ENCODE data around the gene PFKL. TPM values are rescaled to one million over a fixed set of nuclear protein-coding genes. Genes with fewer than 3 reads are reported as not detected.
A peak's percentile ranks its signal among the peaks of the same experiment; 100 is the strongest.

The PFKL gene
- total RNA-seq, 6 experiments from 2014 or later, result 100 to 123 (median 107) TPM

DNA sequence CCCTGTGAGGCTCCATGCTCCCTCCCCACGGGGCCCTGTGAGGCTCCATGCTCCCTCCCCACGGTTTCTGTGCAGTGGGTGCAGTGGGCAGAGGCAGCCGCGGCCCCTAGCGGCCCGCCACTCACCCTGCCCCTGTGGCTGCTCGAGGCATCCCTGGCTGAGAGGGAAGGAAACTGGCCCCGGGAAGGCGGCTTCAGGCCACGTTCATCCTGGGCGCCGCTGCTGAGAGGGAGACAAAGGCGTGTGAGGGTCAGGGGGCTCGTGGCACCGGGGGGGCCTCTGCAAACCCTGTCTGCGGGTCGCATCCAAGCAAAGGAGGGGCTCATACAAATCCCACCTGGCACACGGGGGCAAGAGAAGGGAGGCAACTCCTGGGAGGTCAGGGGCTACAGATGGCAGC lies 30.8 kb downstream of the PFKL start:
- peaks cover 13% of the 10 kb centered on the region for H3K27me3 Mint-ChIP-seq (ENCODE audit: insufficient read depth)
- no peak overlapping the region for H3K4me3 Mint-ChIP-seq
- TF ChIP-seq, protein P1, sequence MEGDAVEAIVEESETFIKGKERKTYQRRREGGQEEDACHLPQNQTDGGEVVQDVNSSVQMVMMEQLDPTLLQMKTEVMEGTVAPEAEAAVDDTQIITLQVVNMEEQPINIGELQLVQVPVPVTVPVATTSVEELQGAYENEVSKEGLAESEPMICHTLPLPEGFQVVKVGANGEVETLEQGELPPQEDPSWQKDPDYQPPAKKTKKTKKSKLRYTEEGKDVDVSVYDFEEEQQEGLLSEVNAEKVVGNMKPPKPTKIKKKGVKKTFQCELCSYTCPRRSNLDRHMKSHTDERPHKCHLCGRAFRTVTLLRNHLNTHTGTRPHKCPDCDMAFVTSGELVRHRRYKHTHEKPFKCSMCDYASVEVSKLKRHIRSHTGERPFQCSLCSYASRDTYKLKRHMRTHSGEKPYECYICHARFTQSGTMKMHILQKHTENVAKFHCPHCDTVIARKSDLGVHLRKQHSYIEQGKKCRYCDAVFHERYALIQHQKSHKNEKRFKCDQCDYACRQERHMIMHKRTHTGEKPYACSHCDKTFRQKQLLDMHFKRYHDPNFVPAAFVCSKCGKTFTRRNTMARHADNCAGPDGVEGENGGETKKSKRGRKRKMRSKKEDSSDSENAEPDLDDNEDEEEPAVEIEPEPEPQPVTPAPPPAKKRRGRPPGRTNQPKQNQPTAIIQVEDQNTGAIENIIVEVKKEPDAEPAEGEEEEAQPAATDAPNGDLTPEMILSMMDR (IDR thresholded peaks at IDR 0.05), result no peak
- peaks cover 4% of the 10 kb centered on the region; the same call in 1 of the 2 replicates for H3K4me1 Mint-ChIP-seq (ENCODE audit: low read depth)
- no peak overlapping the region for H3K27ac Mint-ChIP-seq
- no peak for DNase-seq
- no peaks in the 10 kb centered on the region for H3K36me3 Mint-ChIP-seq (ENCODE audit: low read depth)
- no peaks in the 10 kb centered on the region for H3K9me3 Mint-ChIP-seq

DNA sequence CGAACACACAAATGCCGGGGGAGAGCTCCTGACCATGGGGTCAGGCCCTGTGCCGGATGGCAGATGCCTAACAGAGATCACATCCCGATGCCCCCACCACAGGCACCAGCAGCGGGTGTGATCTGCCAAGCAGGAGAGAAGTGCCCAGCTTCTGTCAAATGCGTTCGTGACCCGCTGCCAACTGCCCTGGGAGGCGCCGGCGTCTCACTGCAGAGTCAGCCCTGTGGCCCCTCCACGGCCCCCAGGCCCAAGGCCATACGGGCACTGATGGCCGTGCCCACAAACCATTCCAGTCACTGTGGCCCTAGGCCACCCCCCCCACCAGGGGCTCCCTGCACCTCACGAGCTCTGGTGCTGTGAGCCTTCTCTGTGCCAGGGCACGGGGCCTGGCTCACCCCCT lies 31.4 kb downstream of the PFKL start:
- TF ChIP-seq, protein P1 (IDR thresholded peaks at IDR 0.05), result no peak
- Mint-ChIP-seq H3K4me3 (no peak overlapping the region), H3K27me3 (ENCODE audit: insufficient read depth) (peaks cover 13% of the 10 kb centered on the region), H3K36me3 (ENCODE audit: low read depth) (no peaks in the 10 kb centered on the region), H3K4me1 (ENCODE audit: low read depth) (peaks cover 4% of the 10 kb centered on the region; the same call in 1 of the 2 replicates), H3K27ac (no peak overlapping the region), H3K9me3 (no peaks in the 10 kb centered on the region)
- DNase-seq, result no peak

DNA sequence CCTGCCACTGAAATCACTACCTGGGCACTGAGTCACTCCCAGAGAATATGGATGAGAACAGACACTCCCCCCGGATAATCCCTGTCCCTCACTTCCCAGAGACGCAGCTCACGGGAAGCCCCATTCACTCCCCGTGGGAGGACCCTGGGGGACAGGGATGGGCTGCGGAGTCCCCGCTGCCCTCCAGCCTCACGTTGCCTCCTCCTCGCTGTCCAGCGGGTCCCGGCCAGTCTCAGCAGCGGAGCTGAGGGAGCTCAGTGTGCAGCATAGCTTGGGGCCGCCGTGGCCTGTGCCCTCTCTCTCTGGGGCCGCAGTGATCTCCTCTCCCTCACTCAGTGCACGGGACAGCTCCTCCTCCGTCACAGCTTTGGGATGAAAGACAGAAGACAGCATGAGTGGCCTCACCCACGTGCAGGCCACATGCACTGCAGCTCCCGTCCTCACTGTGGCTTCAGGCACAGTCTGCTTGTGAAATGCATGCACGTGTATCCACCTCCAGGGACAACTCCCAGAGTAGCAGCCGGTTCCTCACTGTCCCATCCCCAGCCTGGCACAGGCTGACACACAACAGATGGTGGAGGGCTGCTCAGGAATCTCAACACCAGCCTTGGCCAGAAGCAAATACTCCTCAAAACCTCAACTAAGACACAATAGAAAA lies 31.9 kb downstream of the PFKL start:
- no peak overlapping the region for H3K4me3 Mint-ChIP-seq

DNA sequence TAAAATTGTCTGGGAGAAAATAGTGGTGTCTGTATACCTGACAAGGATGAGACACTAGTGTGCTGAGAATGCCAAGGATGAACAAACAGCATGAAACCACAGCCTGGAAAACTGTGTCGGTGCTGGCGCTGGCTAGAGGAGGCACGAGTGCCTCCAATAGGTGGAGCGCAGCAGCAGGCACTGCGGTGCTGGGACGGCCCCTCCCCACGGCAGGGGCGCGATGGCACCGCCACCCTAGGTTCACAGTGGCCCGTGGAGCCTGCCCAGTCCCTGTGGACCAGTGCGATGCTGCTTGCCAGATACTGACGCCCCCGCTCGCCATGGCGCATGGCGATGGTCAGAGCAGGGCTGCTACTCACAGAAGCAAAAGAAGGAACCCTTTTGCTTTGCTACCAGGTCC lies 32.5 kb downstream of the PFKL start:
- H3K4me1 Mint-ChIP-seq (ENCODE audit: low read depth), result peaks cover 5% of the 10 kb centered on the region
- no peak overlapping the region for H3K27ac Mint-ChIP-seq
- DNase-seq, result no peak
- no peaks in the 10 kb centered on the region for H3K9me3 Mint-ChIP-seq
- H3K4me3 Mint-ChIP-seq, result no peak overlapping the region
- peaks cover 13% of the 10 kb centered on the region for H3K27me3 Mint-ChIP-seq (ENCODE audit: insufficient read depth)
- no peaks in the 10 kb centered on the region for H3K36me3 Mint-ChIP-seq (ENCODE audit: low read depth)
- TF ChIP-seq, protein P1 (IDR thresholded peaks at IDR 0.05), result peak; percentile 34; the same call in 1 of the 2 replicates

More for the DNA sequence above, 31.9 kb downstream of the PFKL start:
- Mint-ChIP-seq H3K27ac (0 out of 2 replicates have a peak overlapping the region, but pooled peaks have one; percentile 17), H3K36me3 (ENCODE audit: low read depth) (no peaks in the 10 kb centered on the region), H3K9me3 (no peaks in the 10 kb centered on the region), H3K4me1 (ENCODE audit: low read depth) (peaks cover 4% of the 10 kb centered on the region; the same call in 1 of the 2 replicates), H3K27me3 (ENCODE audit: insufficient read depth) (peaks cover 13% of the 10 kb centered on the region)
- DNase-seq, result peak; percentile 21
- TF ChIP-seq, protein P1 (IDR thresholded peaks at IDR 0.05), result no peak

DNA sequence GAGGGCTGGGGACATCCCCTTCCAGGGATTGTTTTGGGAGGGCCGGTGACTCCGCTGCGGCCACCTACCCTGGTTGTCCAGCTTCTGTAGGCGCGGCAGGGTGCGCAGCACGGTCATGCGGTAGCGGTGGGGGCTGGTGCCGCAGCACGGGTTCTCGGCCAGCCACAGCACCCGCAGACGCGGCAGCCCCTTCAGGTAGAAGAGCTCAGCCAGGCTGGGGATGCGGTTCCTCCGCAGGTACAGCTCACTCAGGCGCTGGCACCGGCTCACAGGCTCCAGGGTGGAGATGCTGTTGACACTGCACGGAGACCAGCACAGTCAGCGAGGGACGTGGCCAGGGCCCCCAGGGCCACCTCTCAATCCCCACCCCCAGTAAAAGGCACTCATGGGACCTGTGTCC lies 33.1 kb downstream of the PFKL start:
- Mint-ChIP-seq H3K36me3 (ENCODE audit: low read depth) (no peaks in the 10 kb centered on the region), H3K4me3 (no peak overlapping the region), H3K9me3 (no peaks in the 10 kb centered on the region), H3K27me3 (ENCODE audit: insufficient read depth) (peaks cover 12% of the 10 kb centered on the region), H3K27ac (no peak overlapping the region), H3K4me1 (ENCODE audit: low read depth) (peaks cover 11% of the 10 kb centered on the region)
- no peak for DNase-seq
- TF ChIP-seq, protein P1 (IDR thresholded peaks at IDR 0.05), result no peak

Data from HFFc6 (cell line).